T-helper 1 cell treated with Interleukin-12 subunit alpha and Interleukin-12 subunit beta and Interleukin-4 antibody, amounts not matched to agents 30 ng/mL and 1 ng/mL, for 36 hours (primary cell): Measurements from ENCODE around the gene TXNDC9. TPM values are rescaled to one million over a fixed set of nuclear protein-coding genes. Genes with fewer than 3 reads are reported as not detected.
"Not testable (repeated sequence)": the region's sequence is repeated elsewhere in the genome, so short reads cannot be mapped to it uniquely, and the experiment has no call there.

Source experiments
- intact Hi-C: fragments of 100-400 bp; cut with micrococcal nuclease; formaldehyde crosslinking; loops from one replicate; pipeline ENCODE4 v1.15.1; 2024
- total RNA-seq: library from RNA; stranded (reverse); gene quantifications from 2 replicates; pipeline ENCODE4 v1.2.3, GENCODE V29; 2022

Gene TXNDC9
- total RNA-seq, 1 donor from 2014 or later, result 33.2 TPM

DNA sequence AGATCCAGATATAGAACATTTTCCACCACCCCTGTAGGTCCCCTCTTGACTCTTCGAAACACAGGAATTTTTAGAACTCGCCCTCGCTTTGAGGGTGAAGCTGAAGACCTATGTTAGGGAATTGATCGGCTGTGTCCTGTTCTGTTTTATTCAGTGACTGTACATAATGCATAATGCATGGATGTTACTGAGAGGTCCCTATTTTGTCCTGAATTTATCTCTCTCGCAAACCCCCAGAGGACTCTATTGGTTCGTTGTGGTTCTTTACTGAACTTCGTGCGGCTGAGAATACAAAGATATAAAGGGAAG, 625 bp upstream of the TXNDC9 start:
- intact Hi-C loops, result loop anchor here (1.0 to 10.0 kb wide), 15 partner anchors 154 to 1916 kb away; partner anchors contain the start of genes C2orf15, CNOT11, COA5 and COX5B

DNA sequence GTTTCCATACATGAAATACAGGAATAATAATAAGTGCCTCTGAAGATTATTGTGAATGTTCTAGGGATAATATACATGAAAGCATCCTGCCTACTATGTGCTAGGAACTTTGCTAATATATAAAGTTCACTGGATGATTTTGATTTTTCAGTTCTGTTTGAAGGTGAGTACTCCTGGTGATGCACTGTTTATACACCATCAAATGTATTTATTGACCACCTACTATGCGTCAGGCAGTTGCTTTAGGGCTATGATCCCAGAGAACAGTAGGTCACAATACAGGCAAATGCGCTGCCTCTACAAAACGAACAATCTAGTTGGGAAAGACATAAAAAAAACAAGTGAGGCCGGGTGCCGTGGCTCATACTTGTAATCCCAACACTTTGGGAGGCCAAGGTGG, 10.7 kb downstream of the TXNDC9 start:
- intact Hi-C loops, result no loop called here

DNA sequence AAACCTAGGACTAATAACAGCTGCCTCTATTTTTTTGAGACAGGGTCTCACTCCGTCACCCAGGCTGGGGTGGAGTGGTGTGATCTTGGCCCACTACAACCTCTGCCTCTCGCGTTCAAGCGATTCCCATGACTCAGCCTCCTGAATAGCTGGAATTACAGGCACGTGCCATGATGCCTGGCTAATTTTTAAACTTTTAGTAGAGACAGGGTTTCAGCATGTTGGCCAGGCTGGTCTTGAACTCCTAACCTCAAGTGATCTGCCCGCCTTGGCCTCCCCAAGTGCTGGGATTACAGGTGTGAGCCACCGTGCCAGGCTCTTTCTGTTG, 18.3 kb downstream of the TXNDC9 start:
- intact Hi-C loops, result not testable (repeated sequence)

DNA sequence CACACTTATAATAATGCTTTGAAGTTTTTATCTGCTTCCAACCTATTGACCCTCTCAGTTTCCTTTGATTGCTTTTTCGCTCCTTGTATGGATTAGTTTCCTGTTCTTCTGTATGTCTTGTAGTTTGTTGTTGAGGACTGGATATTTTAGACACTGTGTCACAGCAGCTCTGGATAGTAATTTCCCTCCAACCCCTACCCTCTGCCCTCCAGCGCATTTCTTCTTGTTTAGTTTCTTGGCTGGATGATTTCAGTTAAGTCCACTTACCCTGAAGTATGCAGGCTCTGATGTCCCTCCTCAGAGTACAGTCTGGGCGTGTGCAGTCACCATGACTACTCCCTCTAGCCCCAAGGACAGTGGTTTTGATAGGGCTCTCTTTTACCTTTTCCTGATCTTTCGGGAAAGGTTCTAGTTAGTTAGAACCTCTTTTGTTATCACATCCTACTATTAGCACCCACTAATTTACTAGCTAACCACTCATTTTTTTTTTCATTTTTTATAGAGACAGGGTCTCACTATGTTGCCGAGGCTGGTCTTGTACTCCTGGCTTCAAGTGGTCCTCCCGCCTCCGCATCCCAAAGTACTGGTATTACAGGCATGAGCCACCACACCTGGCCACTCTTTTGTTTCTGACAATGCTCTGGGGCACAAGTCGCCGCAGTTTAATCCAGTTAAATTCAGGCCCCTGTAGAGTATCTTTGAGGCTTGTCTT, 18.8 kb downstream of the TXNDC9 start:
- intact Hi-C loops, result no loop called here

DNA sequence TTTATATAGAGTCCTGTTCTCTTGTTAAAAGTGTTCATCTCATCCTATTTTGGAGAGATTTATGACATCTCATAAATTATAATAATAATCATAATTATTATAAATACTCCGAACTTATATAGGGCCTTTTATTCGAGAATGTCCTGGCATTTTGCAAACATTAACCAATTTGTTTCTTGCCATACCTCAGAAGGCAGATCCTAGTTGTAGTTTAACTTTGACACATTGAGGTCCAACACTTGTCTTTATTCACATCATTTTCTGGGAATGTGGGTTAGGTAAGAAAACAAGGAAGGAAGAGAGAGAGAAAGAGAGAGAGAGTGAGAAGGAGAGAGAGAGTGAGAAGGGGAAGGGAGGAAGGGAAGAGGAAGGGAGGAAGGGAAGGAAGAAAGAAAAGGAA, 35.0 kb downstream of the TXNDC9 start, which contains the start of gene LYG1:
LYG1 (minus strand) TSS at position 101 of the 400 bp plus-strand sequence. CDS start 5,527 bp downstream, outside the sequence.
- intact Hi-C loops, result not testable (repeated sequence)

DNA sequence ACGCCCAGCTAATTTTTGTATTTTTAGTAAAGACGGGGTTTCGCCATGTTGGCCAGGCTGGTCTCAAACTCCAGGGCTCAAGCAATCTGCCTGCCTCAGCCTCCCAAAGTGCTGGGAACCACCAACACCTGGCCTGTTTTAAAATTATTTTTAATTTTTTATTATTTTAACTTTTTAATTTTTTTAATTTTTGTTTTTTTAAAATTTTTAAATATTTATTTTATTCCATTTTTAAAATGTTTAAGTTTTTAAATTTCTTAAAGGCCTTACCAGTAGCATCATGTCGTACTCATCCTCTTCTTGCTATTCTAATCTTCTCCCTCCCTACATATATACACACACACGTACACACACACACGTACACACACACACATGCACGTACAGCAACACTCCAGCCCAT, 36.6 kb downstream of the TXNDC9 start:
- intact Hi-C loops, result no loop called here

DNA sequence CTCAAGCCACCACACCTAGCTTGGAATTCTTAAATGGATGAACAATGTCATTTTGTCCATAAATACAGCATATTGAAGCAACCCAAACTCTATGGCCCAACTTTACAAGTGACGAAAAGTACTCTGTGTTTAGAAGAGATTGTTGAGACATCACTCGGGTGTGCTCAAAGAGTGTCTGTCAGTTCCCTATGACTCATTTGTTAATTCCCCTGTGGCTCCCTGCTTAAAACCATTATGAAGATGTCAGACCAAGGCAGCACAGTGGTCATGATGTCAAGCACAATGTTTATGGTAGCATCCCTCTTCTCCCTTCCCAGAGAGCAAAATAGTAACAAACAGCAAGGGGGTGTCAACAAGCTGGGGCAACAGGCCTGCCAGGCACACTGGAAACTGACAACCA, 38.1 kb downstream of the TXNDC9 start:
- intact Hi-C loops, result no loop called here

DNA sequence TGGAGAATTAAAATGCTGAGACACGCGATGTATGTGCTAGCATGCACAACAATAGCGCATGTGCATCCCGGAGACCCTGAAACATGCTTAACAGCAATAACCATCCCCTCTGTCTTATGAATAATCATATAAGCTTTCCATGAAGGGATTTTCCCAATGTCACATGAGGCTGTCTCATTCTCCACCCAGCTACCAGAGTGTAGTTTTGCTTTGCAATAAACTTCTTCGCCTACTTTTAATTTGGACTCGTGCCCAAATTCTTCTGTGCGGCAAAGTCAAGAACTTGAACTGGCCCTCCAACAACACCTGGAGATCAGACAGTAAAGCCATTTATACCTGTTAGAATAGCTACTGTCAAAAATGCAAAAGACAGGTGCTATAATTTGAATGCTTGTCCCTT, 50.6 kb downstream of the TXNDC9 start:
- intact Hi-C loops, result no loop called here

DNA sequence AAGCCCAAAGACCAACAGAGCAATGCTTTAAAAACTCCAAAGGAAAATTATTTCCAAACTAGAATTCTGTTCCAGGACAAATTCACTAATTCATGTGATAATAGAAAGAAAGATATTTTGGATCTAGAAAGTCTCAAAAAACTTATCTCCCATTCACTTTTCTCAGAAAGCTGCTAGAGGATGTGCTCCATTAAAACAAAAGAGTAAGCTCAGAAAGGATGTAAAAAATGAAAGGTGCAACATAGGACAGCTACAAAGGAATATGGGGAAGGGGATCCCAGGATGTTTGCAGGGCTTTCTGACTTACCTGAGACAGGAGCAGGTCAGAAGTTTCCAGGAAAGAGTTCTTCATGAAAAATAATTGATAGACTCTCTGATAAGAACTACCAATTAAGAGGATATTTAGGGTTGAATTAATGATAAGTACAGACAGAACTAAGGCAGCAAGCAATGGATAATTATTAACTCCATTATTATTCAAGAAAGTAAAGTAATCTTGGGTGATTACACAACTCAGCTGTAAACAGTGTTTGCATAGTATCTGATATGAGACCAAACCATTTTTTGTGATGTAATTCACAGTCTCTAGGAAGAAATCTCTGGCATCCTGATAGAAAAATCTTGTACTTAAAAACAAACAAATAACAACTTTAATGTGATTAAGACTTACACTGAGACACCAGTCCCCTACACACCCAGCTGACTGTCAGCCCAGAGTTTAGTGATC, 56.0 kb downstream of the TXNDC9 start:
- intact Hi-C loops, result no loop called here

DNA sequence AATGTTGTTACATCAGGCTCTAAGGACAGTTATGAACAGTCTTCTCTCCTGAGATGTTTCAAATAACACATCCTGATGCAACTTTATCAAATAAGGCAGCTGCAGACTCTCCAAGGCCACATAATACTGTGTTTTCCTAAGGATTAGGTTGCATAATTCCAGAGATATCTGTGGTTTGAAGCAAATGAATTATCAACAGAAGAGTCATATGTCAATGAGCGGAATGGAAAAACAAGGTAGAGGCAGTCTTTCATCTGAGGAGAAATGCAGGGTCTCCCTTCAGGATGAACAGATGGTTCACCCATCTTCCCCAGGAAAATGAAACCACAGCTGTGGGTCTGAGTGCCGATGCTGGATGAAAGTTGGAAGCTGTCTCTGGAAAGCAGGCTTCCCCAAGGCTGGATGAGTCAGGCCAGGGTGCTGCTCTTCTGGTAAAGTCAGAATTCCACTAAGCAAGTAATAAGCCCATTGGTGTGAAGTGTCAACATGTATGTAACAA, 57.3 kb downstream of the TXNDC9 start:
- intact Hi-C loops, result no loop called here

DNA sequence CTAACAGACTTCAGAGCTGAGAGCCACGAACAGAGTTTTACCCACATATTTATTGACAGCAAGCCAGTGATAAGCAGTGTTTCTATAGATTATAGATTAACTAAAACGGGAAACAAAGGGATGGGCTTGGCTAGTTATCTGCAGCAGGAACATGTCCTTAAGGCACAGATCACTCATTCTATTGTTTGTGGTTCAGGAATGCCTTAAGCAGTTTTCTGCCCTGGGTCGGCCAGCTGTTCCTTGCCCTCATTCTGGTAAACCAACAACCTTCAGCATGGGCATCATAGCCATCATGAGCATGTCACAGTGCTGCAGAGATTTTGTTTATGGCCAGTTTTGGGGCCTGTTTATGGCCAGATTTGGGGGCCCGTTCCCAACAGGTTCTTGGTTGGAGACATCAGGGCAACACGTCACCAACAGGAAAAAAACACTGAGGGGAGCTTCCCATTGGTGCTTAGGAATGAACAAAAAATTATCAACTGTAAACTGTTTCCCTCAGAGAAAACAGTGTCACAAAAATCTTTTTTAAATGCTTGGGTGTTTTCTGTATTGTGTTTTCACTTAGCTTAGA, 57.9 kb downstream of the TXNDC9 start:
- intact Hi-C loops, result not testable (repeated sequence)

DNA sequence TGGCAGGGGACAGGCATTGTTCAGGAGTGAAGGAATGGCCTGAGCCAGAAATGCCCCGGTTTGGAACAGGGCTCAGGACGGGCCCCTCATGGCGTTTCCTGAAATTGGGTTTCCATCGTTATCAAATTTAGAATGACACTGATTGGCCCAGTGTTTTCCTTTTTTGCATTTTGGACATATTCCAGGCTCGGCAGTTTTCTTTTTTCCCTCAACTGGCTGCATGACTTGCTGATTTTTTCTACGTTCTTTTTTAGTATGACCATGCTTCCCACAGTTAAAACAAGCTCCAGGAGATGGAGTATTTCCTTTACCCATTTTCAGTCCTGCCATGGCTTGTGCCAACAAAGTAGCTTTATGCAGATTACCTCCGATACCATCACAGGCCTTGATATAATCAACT, 60.3 kb downstream of the TXNDC9 start:
- intact Hi-C loops, result no loop called here

Other genes with a start within 250 kb of the TXNDC9 start
- 0.20 and 0.25 TPM in 2 replicates for gene C2orf15, start 194.6 kb downstream of the TXNDC9 start, total RNA-seq
- gene TSGA10, start 181.4 kb downstream of the TXNDC9 start, total RNA-seq, result 5.0 and 5.9 TPM in 2 replicates
- 6.1 and 6.6 TPM in 2 replicates for gene LIPT1, start 181.4 kb downstream of the TXNDC9 start, total RNA-seq
- 73.7 and 78.7 TPM in 2 replicates for gene MITD1, start 155.3 kb downstream of the TXNDC9 start, total RNA-seq
- 22.7 and 23.2 TPM in 2 replicates for gene MRPL30, start 155.1 kb downstream of the TXNDC9 start, total RNA-seq
- not detected in 2 replicates for gene LYG2, start 80.7 kb downstream of the TXNDC9 start, total RNA-seq
- gene LYG1, start 35.1 kb downstream of the TXNDC9 start, total RNA-seq, result 2.7 and 2.8 TPM in 2 replicates
- 53.6 and 58.2 TPM in 2 replicates for gene EIF5B, start 1.1 kb upstream of the TXNDC9 start, total RNA-seq
- 39.4 and 40.7 TPM in 2 replicates for gene REV1, start 153.7 kb upstream of the TXNDC9 start, total RNA-seq